GM19099 (cell line): ENCODE results near the gene FZD10.

Source experiments
- POLR2A ChIP-seq: IDR thresholded peaks from 3 replicates; pipeline ENCODE4 v1.6.1; 2011; ENCODE audit warnings: low read depth; ENCODE audit not compliant: insufficient read length; ENCODE audit errors: extremely low read depth

The FZD10 gene

DNA sequence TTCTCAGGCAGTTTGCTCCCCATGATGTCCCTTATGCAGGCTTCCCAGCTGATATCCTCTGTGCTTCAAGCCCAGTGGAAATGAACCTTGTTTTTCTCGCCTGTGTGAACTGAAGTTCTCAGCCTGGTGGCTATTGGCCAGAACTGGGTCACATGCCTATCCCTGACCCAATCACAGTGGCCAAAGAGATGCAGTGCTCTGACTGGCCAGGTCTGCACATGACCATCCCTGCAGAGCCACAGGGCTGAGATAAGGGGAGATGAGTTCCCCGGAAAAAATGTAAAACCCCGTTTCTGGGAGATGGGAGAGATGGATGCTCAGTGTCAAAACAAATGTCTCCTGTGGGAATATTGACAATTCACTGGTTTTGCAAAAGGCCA lies 34.7 kb upstream of the FZD10 start:
- no peak for TF ChIP-seq POLR2A

GRCh38 chr12:130127912-130128789 lies 34.1 kb upstream of the FZD10 start:
- no peak for TF ChIP-seq POLR2A

- no peak for TF ChIP-seq POLR2A
Observed at GRCh38 chr12:130128790-130129735, 33.2 kb upstream of the FZD10 start.

DNA sequence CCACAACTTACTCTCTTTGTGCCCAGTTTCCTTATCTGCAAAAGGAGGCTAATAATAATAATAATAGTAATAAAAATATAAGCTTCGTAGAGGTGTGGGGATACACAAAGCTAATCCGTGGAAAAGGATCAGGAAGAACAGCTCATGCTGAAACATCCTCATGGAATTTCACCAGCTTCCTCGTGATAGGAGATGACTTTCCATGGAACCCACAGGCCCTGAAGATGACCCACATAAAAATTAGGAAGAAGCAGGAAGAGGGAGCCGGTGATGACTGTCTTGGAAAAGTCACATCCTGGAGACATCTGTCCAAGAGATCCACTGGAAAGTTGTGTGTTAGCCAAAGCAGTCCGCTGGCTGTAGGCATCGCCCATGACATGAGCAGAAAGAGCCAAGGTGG lies 31.9 kb upstream of the FZD10 start:
- TF ChIP-seq POLR2A: no peak

GRCh38 chr12:130131025-130131424 lies 31.2 kb upstream of the FZD10 start:
- TF ChIP-seq POLR2A: no peak

DNA sequence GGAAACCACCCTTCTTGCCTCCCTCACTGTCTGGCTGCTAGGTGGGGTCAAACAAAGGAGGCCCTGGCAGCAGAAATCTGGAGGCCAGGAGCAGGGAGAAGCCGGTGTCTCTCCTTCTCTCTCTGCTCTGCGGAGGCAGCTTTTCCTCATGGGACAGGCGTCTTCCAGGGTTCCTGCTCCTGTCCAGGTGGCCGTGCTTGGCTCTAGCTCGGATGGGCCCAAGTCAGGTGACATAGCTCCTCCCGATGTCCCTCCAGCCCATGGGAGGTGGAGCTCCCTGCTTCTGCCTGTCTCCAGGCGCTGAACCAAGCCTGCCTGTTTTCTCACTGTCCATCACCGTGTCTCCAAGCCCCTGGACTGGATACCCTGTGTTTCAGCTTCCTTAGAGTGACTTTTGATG lies 30.5 kb upstream of the FZD10 start:
- TF ChIP-seq POLR2A: no peak

DNA sequence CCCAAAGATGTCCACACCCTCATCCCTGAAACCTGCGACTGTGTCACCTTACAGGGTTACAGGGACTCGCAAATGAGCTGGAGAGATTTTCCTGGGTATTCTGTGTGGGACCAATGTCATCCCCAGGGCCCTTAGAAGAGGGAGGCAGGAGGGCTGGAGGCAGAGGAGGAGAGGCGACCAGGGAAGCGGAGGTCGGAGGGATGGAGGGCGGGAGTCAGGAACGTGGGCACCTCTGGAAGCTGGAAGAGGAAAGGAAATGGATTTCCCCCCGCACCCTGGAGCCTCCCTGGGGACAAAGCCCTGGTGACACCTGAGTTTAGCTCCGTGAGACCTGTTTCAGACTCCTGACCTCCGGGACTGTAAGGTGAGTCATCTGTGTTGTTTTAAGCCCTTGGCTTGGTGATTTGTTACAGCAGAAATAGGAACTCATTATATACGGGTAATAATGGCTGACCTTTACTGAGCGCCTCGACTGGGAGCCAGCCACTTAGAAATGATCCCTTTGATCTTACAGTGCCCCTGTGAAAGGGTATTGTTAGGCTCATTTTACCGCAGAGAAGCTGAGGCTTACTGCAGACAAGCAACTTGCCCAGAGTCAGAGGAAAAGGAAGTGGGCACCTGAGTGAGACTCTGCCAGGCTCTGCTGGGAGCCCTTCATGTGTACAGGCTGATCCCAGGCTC lies 29.3 kb upstream of the FZD10 start:
- no peak for TF ChIP-seq POLR2A

GRCh38 chr12:130133851-130134562 lies 28.3 kb upstream of the FZD10 start:
- no peak for TF ChIP-seq POLR2A

- no peak for TF ChIP-seq POLR2A
Observed at GRCh38 chr12:130134563-130134915, 27.7 kb upstream of the FZD10 start.

DNA sequence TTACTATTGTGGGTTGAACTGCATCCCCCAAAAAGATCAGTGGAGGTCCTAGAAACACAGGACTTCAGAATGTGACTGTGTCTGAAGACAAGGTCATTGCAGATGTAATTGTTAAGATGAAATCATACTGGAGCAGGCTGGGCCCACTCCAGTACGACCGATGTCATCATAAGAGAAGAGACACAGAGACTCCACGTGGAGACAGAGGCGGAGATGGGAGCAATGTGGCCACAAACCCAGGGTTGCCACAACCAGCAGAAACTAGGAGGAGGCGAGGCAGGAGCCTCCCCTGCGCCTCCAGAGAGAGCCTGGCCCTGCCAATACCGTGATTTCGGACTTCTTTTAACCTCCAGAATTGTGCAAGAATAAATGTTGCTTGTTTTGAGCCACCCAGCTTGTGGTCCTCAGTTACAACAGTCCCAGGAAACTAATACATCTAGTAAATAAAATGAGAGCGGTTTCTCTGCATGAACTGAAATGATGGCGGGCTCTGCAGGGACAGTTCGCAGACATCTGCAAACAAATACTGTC lies 25.7 kb upstream of the FZD10 start:
- TF ChIP-seq POLR2A: no peak

DNA sequence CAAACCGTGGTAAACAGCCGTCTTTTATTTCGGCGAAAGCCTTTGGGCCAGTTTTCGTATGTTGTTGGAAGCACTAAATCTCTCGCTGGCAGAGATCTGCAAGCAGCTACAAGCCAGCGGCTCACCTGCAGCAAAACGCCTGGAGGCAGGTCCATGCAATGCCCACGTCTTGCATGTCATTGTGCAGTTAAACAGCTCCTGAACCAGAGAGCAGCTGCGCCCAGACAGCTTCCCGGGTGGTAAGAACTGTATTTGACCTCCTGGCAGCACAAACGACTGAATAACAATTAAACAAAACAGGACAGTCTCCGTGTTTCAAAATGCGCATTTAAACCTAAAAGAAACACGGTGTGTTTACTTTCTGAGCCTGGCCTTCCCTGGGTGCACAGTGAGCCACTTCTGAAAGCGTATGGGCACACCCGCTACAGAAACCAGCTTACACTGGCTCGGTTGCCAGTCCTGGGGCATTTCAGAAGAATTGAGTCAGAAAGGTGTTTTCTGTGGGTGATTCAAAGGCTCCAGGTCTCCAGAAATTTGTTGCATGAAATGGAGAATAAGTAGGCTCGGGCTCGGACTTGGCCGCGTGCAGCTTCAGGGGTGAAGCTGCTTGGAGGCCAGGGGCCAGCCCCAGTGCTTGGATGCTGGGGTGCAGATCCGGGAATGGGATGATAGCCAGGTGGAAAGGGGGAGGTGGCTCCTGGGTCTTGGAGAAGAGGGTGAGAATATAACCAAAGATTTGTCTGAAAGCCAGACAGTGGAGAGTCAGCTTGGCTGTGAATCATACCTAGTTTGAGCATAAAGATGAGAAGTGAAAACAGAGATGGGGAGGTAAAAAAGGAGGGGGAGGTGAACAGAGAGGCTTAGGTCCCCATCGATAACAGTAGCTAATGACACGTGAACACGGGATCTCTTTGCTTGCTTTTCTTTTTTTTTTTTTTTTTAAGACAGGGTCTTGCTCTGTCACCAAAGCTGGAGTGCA lies 24.9 kb upstream of the FZD10 start:
- no peak for TF ChIP-seq POLR2A

- TF ChIP-seq POLR2A: no peak
Observed at GRCh38 chr12:130138478-130138877, 23.8 kb upstream of the FZD10 start.

DNA sequence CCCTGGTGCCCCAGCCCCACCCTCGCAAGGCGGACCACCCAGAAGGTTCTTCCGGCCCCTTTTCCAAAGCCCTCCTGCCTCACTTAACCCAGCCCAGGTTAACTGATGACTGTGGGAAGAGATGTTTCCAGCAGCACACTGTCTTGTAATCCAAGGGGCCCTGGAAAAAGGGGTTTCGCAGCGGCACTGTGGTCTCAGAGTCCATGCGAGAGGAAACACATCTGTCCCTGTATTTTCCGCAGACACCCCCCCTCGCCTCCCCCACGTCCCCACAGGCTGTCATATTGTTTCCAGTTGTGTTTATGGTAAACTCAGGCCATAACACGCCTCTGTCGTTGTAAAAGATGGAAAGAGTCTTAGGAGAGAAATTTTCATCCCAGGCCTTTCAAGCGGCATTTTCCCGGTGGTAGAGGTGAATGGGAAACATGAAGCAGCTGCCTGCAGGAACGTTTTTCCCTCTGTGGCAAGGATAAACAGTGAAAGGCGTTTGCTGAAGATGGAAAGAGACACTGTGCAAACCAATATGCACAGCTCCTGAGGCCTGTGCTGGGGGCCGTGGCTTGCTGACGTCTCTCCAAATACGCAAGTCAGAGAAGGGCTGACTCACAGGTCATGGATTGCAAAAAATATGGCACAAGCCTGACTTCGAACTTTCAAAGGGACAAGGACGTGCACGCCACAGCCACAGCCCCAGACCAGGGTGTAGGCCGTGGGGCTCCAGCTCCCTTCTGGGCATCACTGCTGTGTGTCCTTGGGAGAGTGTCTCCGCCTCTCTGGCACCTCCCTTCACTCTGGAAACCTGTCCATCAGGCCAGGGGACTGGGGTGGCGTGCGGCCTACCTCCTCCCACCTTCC lies 22.5 kb upstream of the FZD10 start:
- TF ChIP-seq POLR2A: no peak

DNA sequence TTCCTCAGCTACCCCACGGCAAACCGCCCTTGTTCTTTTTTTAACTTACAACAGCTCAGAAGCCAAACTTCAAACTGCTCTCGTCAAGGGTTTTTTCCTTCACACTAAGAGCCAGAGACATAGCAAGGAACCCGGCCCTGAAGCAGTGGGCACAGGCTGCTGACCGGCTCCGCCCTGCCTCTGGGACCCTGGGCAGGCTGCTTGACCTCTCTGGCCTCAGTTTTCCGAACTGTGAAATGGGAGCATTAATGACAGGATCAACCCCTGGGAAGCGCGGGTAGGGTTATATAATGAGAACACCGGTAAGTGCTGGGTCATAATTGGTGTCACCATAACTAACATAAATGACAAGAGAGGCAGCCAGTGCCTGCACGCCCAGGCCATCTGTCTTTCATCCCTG lies 21.2 kb upstream of the FZD10 start:
- no peak for TF ChIP-seq POLR2A
